EL (cell line): ENCODE data around the gene PARS2.
A peak's percentile ranks its signal among the peaks of the same experiment; 100 is the strongest.

ENCODE experiments used
- DNase-seq: peaks from one replicate; pipeline ENCODE4 v3.0.0-alpha.2; 2016

PARS2 gene

GRCh38 chr1:54767526-54767925 is 3.2 kb upstream of the PARS2 start:
- DNase-seq, result no peak

- no peak for DNase-seq
Measured at GRCh38 chr1:54766726-54767125, 2.4 kb upstream of the PARS2 start.

- no peak for DNase-seq
Measured at GRCh38 chr1:54764922-54765561, 719 bp upstream of the PARS2 start.

- no peak for DNase-seq
Measured at GRCh38 chr1:54763816-54764132, 549 bp downstream of the PARS2 start.

GRCh38 chr1:54758678-54759348 is 5.5 kb downstream of the PARS2 start:
- no peak for DNase-seq

DNA sequence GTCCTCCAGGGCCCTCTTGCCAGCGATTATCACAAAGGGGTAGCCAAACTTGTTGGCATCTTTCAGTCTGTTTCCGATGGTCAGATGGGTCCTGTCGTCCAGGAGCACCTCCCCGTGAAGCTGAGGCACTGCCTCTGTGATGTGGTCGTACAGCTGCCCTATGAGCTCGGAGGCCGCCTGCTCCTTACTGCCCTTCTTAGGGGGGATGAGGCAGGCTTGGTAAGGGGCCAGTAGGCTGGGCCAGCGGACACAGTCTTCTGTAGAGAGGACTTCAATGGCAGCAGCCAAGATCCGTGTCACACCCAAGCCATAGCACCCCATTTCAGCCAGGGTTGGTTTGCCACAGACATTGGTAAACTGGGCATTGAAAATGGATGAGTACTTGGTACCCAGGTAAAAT is 6.5 kb downstream of the PARS2 start:
- DNase-seq, result no peak

DNA sequence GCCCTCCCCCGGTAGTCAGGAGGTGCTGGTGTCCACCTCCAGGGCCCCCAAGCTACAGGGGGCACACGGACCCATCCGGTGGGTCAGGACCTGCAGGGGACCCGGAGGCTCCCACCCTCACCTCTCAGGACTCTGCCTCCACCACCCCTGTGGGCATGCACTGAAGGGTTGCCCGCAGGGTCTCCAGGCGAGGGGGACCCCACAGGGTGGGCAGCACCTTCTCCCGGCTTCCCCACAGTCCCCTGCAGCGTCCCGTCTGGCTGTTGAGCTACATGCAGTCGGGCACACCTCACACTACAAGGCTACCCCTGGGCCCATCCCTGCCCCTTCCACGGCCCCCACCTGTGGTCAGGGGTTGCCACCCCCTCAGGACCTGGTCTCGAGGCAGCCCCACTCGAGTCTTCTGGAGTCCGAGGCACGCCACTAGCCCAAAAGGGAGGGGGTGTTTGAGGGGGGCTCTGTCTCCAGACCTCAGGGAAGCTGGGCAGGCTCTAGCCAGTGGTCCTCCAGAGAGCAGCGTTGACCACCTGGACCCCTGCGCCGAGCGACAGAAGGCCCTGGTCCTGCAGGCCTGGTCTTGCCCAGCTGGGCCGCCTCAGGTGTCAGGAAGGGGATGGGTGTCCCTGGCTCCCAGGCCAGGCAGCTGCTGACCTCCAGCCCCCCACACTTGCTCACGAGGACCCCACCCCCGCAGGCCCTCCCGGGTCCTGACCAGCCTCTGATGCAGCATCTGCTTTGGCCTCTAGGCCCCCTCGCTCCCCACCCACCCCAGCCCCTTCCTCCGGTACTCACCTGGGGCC is 9.6 kb downstream of the PARS2 start:
- no peak for DNase-seq

DNA sequence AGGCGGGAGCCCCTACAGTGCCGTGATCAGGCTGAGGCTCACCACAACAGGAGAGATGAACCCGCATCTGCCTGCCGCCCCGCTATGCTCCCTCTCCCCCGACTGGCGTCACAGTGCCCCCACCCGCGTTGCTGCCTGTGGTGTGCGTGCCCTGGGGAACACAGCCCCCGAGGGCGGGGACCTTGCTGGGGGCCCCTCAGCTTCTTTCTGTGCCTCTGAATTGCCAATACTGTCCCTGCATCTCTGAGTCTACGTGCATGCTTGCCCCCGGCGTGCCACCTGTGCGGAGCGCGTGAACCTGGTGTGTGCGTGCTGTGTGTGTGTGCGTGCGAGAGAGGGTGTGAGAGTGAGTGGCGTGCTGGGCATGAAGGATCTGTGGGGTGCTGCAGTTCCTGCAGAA is 10.3 kb downstream of the PARS2 start:
- no peak for DNase-seq

DNA sequence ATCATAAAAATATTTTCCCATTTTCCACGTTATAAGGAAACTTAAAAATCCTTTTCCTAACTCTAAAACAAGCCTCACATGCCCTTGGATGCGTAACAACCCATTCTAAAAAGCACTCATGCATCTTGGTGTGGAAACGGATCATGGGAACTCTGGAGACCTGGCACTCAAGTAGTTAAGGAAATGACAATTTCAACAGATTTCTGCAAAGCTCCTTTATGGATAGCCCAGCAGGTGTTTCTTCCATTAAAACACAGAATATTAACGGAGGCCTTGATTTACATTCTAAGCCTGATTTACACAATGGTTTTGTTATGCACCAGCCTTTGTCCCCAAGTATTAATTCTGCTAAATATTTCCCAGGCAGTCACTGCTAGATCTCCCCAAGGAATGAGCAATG is 12.9 kb downstream of the PARS2 start:
- DNase-seq, result no peak

- no peak for DNase-seq
Measured at GRCh38 chr1:54750596-54750995, 13.7 kb downstream of the PARS2 start.

- no peak for DNase-seq
Measured at GRCh38 chr1:54748094-54748835, 16.1 kb downstream of the PARS2 start.

- DNase-seq, result no peak
Measured at GRCh38 chr1:54745864-54746263, 18.5 kb downstream of the PARS2 start.

DNA sequence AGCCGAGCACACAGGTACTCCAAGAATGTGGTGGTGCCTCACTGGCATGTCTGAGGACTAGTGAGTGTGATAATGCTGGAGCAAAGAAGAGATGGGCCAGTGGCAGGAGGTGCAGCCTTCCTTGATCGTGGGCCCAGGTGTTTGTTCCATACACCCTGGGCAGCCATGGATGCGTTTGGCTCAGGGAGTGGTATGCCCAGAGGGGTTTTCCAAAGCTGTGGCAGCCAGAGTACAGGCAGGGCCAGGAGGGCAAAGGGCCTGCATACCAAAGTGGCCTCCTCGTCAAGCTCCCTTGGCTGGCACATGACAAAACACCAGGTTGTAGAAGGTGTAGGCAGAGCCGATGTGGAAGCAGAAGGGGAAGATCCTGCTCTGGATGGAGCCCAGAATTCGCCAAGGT is 19.0 kb downstream of the PARS2 start:
- no peak for DNase-seq

DNA sequence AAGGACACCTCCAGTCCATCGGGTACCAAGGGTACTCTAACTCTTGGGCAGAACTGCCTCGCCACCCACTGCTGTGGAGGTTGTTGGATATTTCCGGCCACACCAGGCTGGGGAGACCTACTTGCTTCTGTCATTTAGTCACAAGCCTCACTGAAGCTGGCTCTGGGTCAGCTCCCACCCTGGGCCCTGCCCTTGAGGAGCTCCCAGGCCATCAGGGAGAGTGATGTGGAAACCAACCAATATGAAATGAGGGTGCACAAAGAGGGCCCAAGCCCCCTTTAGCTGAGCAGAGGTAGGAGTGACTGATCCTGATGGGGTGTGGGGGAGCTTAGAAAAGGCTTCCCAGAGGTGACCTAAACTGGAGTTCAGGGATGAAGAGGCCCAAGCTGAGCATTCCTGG is 19.6 kb downstream of the PARS2 start:
- no peak for DNase-seq

DNA sequence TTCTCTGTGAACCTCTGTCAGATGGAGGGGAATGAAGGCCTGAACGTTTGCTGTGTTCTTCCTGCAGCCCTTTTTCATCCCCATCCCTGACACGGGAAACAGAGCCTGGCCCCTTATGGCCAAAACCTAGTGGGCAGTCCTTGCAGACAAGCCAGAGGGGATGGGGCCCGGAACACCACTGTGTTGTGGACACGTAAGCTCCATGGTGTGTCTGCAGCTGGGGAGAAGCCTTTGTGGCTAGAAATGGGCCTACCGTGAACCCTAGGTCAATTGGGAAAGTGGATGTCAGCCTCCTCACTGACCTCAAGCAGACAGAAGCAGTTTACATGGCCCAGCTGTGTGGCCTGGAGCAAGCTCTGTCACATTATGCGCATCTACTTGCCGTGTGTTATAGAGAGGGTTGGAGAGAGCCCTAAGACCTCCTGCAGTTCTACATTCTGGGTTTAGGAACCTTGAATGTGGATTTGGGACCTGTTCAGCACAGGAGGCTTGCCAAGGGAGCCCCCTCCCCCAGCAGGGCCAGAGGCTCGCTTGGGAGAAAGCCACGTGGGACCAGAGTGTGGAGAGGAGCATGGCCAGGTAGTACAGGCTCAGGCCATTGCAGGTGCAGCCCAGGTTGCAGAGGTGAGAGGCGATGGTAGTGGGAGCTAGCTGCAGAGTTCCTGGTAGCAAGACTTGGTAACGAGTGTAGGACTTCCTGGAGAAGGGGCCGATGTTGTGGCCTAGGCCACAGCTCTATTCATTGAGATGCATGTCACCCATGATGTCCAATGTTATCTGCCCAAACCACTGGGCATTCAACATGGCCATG is 20.7 kb downstream of the PARS2 start:
- DNase-seq, result no peak

- no peak for DNase-seq
Measured at GRCh38 chr1:54742282-54742681, 22.0 kb downstream of the PARS2 start.

DNA sequence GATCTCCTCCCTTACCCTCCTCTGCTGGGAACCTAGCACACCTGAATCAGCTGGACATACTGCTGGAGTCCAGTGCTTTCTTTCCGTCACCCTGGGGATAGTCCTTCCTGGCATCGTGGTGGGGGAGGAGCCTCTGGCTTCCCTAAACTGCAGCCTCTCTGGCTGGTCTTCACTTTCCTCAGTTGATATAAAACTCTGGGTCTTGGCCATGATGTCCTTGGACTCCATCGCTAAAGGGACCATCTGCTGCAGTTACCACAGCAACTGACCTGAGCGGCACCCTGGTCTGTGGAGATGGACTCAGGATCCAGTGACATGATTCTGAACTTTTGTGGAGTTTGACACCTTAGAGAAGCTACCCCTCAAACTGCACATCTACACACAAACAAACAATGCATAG is 22.8 kb downstream of the PARS2 start:
- no peak for DNase-seq

DNA sequence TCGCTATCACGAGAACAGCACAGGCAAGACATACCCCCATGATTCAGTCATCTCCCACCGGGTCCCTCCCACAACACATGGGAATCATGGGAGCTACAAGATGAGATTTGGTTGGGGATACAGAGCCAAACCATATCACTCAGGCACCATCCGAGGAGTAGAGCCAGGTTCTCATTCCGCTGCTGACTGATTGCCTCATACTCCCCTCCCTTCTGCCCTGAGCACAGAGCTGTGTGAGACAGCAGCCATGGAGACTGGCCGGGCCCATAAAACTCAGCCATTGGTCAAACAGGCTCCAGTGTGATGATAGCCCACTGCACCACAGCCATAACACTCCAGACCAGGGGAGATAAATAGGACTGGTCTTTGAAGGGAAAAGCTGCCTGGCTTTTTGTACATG is 26.1 kb downstream of the PARS2 start:
- DNase-seq, result no peak

DNA sequence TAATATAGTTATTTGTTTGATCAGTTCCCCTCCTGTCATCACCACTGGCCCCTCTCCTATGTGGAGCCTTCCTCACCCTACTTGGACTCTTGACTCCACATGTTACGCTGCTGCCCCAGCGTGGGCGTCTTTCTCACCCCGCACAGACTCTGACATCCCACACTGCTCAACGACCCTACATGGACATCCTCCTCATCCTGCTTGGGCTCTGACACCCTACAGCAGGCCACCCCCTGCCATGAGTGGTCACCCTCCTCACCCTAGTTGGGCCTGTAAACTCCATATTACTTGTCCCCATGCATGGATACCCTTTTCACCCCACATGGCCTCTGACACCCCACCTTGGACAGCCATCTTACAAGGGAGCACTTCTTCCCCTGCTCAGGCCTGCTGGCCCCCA is 27.6 kb downstream of the PARS2 start:
- no peak for DNase-seq

DNA sequence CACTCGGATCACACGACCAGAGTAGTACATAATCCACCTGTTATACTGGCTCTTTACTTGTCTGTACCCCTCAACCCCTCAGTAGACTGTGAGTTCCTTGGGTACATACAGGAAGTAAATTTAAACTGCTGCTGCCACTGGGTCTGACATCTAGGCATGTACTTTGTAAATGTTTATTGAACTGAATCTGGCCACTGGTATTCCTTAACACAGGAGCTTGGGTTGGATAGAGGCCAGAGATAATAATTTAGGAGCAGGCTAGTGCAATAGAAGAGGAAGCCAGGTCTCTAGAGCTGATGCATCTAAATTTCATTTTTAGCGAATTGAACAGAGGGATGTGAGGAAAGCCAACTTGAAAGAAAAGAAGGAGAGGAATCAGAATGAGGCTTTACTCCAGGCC is 36.3 kb downstream of the PARS2 start:
- no peak for DNase-seq

DNA sequence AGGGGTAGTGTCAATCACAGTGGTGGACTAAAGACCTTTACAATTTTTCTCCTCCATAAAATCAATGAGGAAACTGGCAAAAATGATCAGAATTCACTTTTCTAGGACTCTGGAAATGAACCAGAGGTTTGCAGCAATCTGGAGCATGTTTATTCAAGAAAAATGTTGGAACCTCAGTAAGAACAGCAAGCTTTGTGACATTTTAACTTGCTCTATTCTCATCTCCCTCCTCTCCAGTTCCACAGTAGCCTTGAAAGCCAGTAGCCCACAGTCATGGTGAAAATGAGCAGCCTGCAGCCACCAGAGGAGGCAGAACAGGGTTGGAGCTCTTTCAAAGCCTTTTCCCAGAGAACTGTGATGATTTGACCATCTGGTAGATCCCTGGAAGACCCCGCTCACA is 39.6 kb downstream of the PARS2 start:
- no peak for DNase-seq

GRCh38 chr1:54723985-54724384 is 40.3 kb downstream of the PARS2 start:
- no peak for DNase-seq

DNA sequence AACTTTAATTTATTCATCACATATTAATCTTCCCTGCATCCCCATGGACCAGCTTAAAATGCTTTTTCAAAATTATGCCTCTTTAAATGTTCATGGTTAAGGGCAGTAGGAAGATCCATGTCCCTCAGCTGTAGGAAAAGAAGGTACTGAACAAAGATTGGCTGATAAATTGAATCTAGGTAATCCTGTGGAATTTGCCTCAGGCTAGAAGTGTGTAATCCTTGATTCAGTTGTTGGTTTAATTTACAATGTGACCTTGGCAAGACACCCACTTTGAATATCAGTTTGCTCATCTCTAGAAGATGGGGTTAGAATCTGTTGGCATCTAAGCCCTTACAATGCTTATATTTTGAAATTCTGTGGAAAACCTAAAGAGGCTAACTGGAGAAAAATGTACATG is 42.6 kb downstream of the PARS2 start:
- DNase-seq, result peak; percentile 29
